Upper lobe of left lung (tissue), 4 donors: ENCODE results near the gene SDSL.

Source experiments
- EP300 ChIP-seq, 4 donors: sonication (generic); formaldehyde crosslinking; IDR thresholded peaks; one replicate each; pipeline ENCODE4 v1.5.1; 2017; ENCODE audit warnings: antibody characterized with exemption in 4 of 4, control low read depth in 2 of 4
- POLR2A ChIP-seq, 4 donors: fragments of 450-650 bp; IDR thresholded peaks; one replicate each; pipeline ENCODE4 v1.5.1; 2016 to 2017; ENCODE audit warnings: antibody characterized with exemption in 4 of 4, mild to moderate bottlenecking in 2 of 4
- TF ChIP-seq, protein P1 (sequence below), 6 experiments: fragments of 450-650 bp in 4 of 6; fragments of 200-600 bp in 2 of 6; sonication (generic) in 2 of 6; IDR thresholded peaks; one replicate each; pipeline ENCODE4 v1.5.1; 2016 to 2019; ENCODE audit warnings: antibody characterized with exemption in 6 of 6

DNA sequence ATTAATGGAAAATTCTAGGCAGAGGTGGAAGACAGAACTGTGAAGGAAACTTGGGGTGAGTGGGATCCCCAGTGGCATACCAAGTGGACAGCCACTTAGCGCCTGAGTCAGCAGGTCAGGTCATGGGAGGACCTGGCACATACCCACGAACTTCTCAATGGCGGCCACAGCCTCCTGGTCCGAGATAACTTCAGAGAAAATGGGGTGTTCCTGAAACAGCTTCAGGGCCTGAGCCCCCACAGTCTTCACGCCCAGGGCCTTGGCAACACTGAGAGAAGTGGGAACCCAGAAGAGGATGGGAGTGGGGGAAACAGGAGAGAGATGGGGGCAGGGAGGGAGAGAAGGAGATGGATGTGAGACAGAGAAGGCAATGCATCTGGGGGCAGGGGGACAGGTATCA, 28.4 kb upstream of the SDSL start:
- TF ChIP-seq, protein P1, sequence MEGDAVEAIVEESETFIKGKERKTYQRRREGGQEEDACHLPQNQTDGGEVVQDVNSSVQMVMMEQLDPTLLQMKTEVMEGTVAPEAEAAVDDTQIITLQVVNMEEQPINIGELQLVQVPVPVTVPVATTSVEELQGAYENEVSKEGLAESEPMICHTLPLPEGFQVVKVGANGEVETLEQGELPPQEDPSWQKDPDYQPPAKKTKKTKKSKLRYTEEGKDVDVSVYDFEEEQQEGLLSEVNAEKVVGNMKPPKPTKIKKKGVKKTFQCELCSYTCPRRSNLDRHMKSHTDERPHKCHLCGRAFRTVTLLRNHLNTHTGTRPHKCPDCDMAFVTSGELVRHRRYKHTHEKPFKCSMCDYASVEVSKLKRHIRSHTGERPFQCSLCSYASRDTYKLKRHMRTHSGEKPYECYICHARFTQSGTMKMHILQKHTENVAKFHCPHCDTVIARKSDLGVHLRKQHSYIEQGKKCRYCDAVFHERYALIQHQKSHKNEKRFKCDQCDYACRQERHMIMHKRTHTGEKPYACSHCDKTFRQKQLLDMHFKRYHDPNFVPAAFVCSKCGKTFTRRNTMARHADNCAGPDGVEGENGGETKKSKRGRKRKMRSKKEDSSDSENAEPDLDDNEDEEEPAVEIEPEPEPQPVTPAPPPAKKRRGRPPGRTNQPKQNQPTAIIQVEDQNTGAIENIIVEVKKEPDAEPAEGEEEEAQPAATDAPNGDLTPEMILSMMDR (IDR thresholded peaks at IDR 0.05), result no peak
- TF ChIP-seq POLR2A (IDR thresholded peaks at IDR 0.05) (no peak), EP300 (IDR thresholded peaks at IDR 0.05) (no peak)
